ENCODE data around the gene PCED1B. TPM values are rescaled to one million over a fixed set of nuclear protein-coding genes. Genes with fewer than 3 reads are reported as not detected.

Gene PCED1B
- total and polyA plus RNA-seq, 2 donors from 2014 or later, result 2.8 to 9.2 TPM

GRCh38 chr12:47131011-47131410 is 51.6 kb downstream of the PCED1B start:
- no peak overlapping the region for H3K4me3 ChIP-seq (ENCODE audit: low read length in 3 of 3)
- FAIRE-seq (no peak), DNase-seq (no peak)
- intact Hi-C loops (cut with DNase I), result no loop called here
- H3K4me1 ChIP-seq (ENCODE audit: control insufficient read depth in 2 of 3, insufficient read depth in 2 of 3, low read depth in 1 of 3, low read length in 3 of 3), result no peaks in the 10 kb centered on the region
- no peak for TF ChIP-seq CTCF (IDR thresholded peaks at IDR 0.05; ENCODE audit: borderline replicate concordance, extremely low read depth, insufficient read depth)
- H3K9me3 ChIP-seq (ENCODE audit: control insufficient read depth in 2 of 3, insufficient read depth in 1 of 3, low read length in 3 of 3), result no peaks in the 10 kb centered on the region
- no peak overlapping the region for H3K27ac ChIP-seq (ENCODE audit: low read depth in 2 of 2, low read length in 2 of 2)
- H3K9ac ChIP-seq (ENCODE audit: low read length in 3 of 3), result no peak overlapping the region
- H3K27me3 ChIP-seq (ENCODE audit: control insufficient read depth, insufficient read depth, low read length), result no peaks in the 10 kb centered on the region
- no peaks in the 10 kb centered on the region for H3K36me3 ChIP-seq (ENCODE audit: control insufficient read depth in 2 of 3, insufficient read depth in 3 of 3, low read length in 3 of 3)

GRCh38 chr12:47134005-47134404 is 54.6 kb downstream of the PCED1B start:
- DNase-seq (no peak), FAIRE-seq (no peak)
- Histone ChIP-seq H3K9me3 (ENCODE audit: control insufficient read depth in 2 of 3, insufficient read depth in 1 of 3, low read length in 3 of 3) (no peaks in the 10 kb centered on the region), H3K4me3 (ENCODE audit: low read length in 3 of 3) (no peak overlapping the region), H3K36me3 (ENCODE audit: control insufficient read depth in 2 of 3, insufficient read depth in 3 of 3, low read length in 3 of 3) (no peaks in the 10 kb centered on the region), H3K4me1 (ENCODE audit: control insufficient read depth in 2 of 3, insufficient read depth in 2 of 3, low read depth in 1 of 3, low read length in 3 of 3) (no peaks in the 10 kb centered on the region), H3K27ac (ENCODE audit: low read depth in 2 of 2, low read length in 2 of 2) (no peak overlapping the region), H3K27me3 (ENCODE audit: control insufficient read depth, insufficient read depth, low read length) (no peaks in the 10 kb centered on the region), H3K9ac (ENCODE audit: low read length in 3 of 3) (no peak overlapping the region)
- TF ChIP-seq CTCF (IDR thresholded peaks at IDR 0.05; ENCODE audit: borderline replicate concordance, extremely low read depth, insufficient read depth), result no peak
- intact Hi-C loops (cut with DNase I), result no loop called here

GRCh38 chr12:47135578-47135977 is 56.2 kb downstream of the PCED1B start:
- Histone ChIP-seq H3K36me3 (ENCODE audit: control insufficient read depth in 2 of 3, insufficient read depth in 3 of 3, low read length in 3 of 3) (no peaks in the 10 kb centered on the region), H3K4me1 (ENCODE audit: control insufficient read depth in 2 of 3, insufficient read depth in 2 of 3, low read depth in 1 of 3, low read length in 3 of 3) (no peaks in the 10 kb centered on the region), H3K9ac (ENCODE audit: low read length in 3 of 3) (no peak overlapping the region), H3K9me3 (ENCODE audit: control insufficient read depth in 2 of 3, insufficient read depth in 1 of 3, low read length in 3 of 3) (no peaks in the 10 kb centered on the region), H3K4me3 (ENCODE audit: low read length in 3 of 3) (no peak overlapping the region), H3K27ac (ENCODE audit: low read depth in 2 of 2, low read length in 2 of 2) (no peak overlapping the region), H3K27me3 (ENCODE audit: control insufficient read depth, insufficient read depth, low read length) (no peaks in the 10 kb centered on the region)
- no peak for TF ChIP-seq CTCF (IDR thresholded peaks at IDR 0.05; ENCODE audit: borderline replicate concordance, extremely low read depth, insufficient read depth)
- DNase-seq (no peak), FAIRE-seq (no peak)
- intact Hi-C loops (cut with DNase I), result no loop called here

GRCh38 chr12:47139000-47139681 is 59.7 kb downstream of the PCED1B start:
- Histone ChIP-seq H3K4me1 (ENCODE audit: control insufficient read depth in 2 of 3, insufficient read depth in 2 of 3, low read depth in 1 of 3, low read length in 3 of 3) (no peaks in the 10 kb centered on the region), H3K9me3 (ENCODE audit: control insufficient read depth in 2 of 3, insufficient read depth in 1 of 3, low read length in 3 of 3) (no peaks in the 10 kb centered on the region), H3K27ac (ENCODE audit: low read depth in 2 of 2, low read length in 2 of 2) (no peak overlapping the region), H3K36me3 (ENCODE audit: control insufficient read depth in 2 of 3, insufficient read depth in 3 of 3, low read length in 3 of 3) (no peaks in the 10 kb centered on the region), H3K9ac (ENCODE audit: low read length in 3 of 3) (no peak overlapping the region), H3K27me3 (ENCODE audit: control insufficient read depth, insufficient read depth, low read length) (no peaks in the 10 kb centered on the region), H3K4me3 (ENCODE audit: low read length in 3 of 3) (no peak overlapping the region)
- DNase-seq (no peak), FAIRE-seq (no peak)
- intact Hi-C loops (cut with DNase I), result no loop called here
- no peak for TF ChIP-seq CTCF (IDR thresholded peaks at IDR 0.05; ENCODE audit: borderline replicate concordance, extremely low read depth, insufficient read depth)
